Esophagus squamous epithelium (tissue), 4 donors: Measurements from ENCODE around the gene HSPA1L.

Experiments used
- POLR2A ChIP-seq, 4 donors: fragments of 450-650 bp; IDR thresholded peaks; one replicate each; pipeline ENCODE4 v1.6.1; 2017; ENCODE audit warnings: antibody characterized with exemption in 4 of 4, mild to moderate bottlenecking in 4 of 4, moderate library complexity in 3 of 4
- TF ChIP-seq, protein P1 (sequence below), 6 experiments: fragments of 450-650 bp in 4 of 6; fragments of 200-600 bp in 2 of 6; sonication (generic) in 2 of 6; IDR thresholded peaks; one replicate each; pipeline ENCODE4 v1.5.1; 2016 to 2019; ENCODE audit warnings: antibody characterized with exemption in 6 of 6, mild to moderate bottlenecking in 4 of 6, moderate library complexity in 4 of 6

DNA sequence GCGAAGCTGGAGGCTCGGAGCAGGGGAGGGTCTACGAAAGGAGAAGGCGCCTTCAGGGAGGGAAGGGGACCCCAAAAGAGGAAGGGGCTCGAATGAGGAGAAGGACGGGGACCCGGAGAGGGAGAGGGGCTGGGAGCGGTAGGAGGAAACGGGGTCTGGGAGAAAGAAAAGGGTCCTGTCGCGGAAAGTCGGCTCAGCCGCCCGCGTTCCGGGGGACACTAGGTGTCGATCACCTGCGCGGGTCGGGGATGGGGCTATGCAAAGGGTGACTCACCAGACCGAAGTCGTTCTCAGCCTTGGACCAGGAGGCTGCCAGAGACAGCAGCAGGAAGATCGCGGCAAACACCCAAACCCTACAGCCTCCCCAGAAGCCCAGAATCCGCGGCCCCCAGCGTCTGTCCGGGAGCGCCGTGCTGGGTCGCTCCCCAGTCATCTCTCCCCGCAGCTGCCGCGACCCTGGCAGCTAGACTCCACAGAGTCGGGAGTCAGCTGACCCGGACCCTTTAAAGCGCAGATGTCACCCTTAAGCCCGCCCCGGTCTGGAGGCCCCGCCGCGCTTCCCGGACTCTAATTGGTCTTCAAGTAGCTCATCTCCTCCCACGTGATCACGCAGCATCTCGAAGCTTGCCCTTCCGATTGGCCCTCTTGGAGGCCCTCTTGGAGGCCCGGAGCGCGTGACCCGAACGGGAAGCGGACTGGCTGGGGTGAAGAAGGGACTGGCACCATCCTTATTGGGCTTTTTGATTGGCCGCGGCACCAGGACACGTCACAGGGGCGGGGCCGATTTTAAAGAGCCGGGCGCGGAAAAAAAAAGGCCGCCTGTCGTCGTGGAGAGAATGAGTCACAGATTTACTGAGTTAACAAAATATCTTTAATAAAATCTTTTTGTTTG is 47.5 kb upstream of the HSPA1L start, which contains the start of gene NEU1:
- TF ChIP-seq, protein P1, sequence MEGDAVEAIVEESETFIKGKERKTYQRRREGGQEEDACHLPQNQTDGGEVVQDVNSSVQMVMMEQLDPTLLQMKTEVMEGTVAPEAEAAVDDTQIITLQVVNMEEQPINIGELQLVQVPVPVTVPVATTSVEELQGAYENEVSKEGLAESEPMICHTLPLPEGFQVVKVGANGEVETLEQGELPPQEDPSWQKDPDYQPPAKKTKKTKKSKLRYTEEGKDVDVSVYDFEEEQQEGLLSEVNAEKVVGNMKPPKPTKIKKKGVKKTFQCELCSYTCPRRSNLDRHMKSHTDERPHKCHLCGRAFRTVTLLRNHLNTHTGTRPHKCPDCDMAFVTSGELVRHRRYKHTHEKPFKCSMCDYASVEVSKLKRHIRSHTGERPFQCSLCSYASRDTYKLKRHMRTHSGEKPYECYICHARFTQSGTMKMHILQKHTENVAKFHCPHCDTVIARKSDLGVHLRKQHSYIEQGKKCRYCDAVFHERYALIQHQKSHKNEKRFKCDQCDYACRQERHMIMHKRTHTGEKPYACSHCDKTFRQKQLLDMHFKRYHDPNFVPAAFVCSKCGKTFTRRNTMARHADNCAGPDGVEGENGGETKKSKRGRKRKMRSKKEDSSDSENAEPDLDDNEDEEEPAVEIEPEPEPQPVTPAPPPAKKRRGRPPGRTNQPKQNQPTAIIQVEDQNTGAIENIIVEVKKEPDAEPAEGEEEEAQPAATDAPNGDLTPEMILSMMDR (IDR thresholded peaks at IDR 0.05): no peak
- TF ChIP-seq POLR2A (IDR thresholded peaks at IDR 0.05): peak in 3 of 4 donors; percentile 86 to 97 (median 94)
